ENCODE results near the gene ADA.
"Not testable (repeated sequence)": the region's sequence is repeated elsewhere in the genome, so short reads cannot be mapped to it uniquely, and the experiment has no call there.

Gene ADA

DNA sequence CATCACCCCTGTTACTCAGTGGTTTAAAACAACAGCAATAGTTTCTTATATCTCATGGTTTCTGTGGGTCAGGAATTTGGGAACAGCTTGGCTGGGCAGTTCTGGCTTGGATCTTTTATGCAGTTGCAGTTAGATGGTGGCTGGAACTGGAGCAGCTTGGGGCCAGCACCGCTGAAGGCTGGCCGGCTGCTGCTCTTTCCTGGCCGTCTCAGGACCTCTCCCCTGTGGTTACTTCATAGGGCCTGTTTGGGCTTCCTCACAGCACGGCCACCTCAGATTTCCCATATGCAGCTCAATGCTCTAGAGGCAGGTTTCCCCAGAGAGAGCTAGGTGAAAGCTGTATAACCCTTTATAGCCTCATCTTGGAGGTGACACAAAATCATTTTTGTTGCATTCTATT lies 53.6 kb downstream of the ADA start:
- no peak for DNase-seq

DNA sequence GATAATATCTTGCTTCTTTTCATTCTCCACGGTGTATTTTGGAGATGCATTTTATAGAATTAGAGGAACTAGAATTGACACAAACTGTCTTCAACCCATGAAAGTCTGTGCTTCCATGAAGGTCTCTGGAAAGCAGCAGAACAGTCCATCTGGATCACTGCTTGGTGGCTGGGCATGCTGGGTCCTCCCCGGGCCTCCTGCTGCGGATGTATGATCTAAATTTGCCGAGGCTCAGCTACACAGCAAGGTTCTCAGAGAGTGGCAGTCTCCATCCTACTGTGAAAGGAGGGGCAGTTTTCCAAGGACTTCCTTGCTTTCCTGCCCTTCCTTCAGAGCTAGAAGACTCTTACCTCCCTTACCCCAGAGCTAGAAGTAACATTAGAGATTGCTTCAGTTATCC lies 54.0 kb downstream of the ADA start:
- DNase-seq: no peak

DNA sequence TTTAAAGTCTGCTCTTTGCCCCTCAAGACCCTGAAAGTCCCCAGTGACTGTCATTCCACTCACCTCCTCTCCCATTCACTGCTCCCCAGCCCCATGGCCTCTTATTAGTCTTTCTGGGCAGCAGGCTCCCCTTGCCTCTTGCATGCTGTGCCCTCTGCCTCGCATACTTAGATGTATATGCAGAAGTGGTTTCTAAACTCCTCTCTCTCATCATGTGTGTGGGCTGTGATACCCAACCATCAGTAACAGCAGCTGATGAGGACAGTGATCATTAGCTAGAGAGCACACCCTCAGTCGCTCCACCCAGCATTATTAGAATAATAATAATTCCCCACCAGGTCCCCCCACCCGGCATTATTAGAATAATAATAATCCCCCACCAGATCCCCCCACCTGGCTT lies 54.6 kb downstream of the ADA start:
- no peak for DNase-seq

DNA sequence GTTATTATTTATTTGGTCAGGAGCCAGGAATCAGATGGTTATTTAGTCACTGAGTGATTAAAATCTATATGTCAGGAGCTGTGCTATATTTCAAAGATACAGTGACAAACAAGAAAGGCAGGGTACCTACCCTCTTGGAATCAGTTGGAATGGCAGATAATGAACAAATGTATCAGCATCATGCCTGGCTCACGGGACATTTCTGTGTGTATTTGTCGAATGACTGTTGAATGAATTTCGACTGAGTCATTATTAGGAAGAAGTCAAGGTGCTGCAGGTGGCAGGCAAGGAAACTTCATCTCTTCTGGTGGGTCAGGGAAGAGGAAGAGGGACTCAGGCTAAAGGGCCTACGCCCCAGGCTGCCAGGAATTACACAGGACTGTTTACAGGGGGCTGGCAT lies 55.5 kb downstream of the ADA start:
- no peak for DNase-seq

GRCh38 chr20:44594730-44595129 lies 56.8 kb downstream of the ADA start:
- no peak for DNase-seq

- no peak for DNase-seq
These were observed 57.7 kb downstream of the ADA start for GRCh38 chr20:44593751-44594150.

DNA sequence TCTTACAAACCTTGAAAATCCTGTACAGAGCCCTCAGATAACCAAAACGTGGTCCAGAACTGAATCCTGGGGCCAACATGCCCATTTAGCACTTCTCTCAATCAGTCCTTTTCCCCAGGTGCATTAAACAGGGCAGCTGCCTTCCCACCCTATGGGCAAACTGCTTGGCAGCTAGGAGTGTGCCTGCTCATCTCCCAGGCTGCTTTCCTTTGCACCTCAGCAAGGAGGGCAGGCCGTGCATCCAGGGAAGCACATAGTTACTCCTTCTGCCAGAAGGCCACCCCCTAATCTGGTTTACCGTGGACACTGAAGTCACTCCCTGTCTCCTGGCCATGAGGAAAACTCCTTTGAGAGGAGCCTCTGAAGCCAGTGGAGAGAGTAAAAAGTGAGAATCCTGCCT lies 59.1 kb downstream of the ADA start:
- DNase-seq: no peak

- DNase-seq: no peak
These were observed 60.3 kb downstream of the ADA start for GRCh38 chr20:44590980-44591778.

GRCh38 chr20:44589537-44589936 lies 62.0 kb downstream of the ADA start:
- DNase-seq: no peak

DNA sequence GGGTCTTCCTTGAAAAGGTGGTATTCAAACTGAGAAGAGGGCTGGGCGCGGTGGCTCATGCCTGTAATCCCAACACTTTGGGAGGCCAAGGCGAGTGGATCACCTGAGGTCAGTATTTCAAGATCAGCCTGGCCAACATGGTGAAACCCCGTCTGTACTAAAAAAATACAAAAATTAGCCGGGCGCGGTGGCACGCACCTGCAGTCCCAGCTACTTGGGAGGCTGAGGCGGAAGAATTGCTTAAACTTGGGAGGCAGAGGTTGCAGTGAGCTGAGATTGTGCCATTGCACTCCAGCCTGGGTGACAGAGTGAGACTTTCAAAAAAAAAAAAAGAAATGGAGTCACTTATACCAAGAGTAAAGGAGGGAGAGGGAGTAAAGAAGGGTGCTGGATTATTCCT lies 63.2 kb downstream of the ADA start:
- DNase-seq: not testable (repeated sequence)

DNA sequence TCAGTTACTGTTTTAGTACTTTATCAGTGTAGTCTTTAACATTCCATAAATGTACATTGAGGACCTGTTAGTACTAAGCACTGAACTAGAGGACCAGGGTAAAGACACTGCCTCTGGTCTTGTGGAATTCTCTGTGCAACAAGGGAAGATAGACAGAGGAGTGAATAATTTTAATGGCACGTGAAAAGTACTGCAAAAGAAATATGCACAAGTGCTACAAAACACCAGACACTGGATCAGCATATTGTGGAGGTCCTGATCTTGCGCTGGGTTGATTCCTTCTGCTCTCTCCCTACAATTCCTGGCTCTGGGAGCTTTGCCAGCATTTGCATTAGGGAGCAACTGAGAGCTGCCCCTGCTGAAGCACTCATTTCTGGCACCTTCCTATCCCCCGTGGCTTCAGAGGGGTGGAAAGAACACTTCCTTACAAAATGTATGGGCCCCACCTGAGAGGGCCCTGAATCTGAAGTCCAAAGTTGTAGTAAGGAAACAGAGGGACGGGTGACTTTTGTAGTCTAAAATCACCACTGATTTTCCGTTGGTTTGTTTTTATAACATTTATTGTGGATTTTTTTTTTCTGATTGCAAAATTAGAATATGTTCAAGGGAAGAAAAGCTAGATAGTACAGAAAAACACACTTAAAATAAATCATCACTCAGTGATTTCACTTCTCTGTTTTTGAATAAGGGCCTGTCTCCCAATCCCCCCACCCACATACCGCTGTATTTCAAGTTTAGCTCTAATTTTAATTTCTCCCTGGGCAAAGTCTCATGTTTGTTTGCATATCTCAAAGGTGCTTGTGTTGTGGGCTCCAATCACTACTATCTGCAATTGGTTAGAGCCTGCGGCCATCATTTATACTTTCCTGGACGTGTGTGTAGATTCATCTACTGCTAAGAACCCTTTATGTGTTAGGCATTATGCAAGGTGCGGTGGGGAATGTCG lies 64.2 kb downstream of the ADA start:
- no peak for DNase-seq

GRCh38 chr20:44586289-44586911 lies 65.1 kb downstream of the ADA start:
- DNase-seq: no peak

- DNase-seq: no peak
These were observed 66.2 kb downstream of the ADA start for GRCh38 chr20:44585057-44585963.

GRCh38 chr20:44584162-44584561 lies 67.3 kb downstream of the ADA start:
- DNase-seq: no peak

DNA sequence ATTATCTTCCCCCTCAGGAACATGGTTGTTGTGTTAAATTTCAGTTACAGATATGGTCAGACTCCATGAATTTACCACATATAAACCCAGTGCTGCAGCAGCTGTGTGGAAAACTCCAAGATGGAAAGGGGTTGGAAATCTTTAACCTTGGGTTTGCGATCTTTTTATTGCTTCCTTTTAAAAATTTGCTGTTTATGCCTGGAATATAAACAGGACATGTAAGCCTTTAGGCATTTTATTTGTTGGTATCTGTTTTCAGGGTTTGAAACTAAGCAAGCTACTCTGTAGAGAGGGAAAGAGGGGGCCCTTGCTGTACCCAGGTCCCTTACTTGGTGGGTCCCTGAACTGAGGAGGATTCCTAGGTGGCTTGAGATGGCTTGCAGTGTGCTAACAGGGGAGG lies 68.3 kb downstream of the ADA start:
- no peak for DNase-seq

GRCh38 chr20:44582311-44583025 lies 69.0 kb downstream of the ADA start, which contains the start of gene PKIG:
Gene PKIG (plus strand): TSS chr20:44582579. CDS start chr20:44614557, 31,978 bp downstream.
- no peak for DNase-seq

GRCh38 chr20:44581515-44581914 lies 70.0 kb downstream of the ADA start:
- DNase-seq: no peak

- DNase-seq: no peak
These were observed 70.8 kb downstream of the ADA start for GRCh38 chr20:44580581-44581268.

- DNase-seq: no peak
These were observed 72.0 kb downstream of the ADA start for GRCh38 chr20:44579313-44580081.

DNA sequence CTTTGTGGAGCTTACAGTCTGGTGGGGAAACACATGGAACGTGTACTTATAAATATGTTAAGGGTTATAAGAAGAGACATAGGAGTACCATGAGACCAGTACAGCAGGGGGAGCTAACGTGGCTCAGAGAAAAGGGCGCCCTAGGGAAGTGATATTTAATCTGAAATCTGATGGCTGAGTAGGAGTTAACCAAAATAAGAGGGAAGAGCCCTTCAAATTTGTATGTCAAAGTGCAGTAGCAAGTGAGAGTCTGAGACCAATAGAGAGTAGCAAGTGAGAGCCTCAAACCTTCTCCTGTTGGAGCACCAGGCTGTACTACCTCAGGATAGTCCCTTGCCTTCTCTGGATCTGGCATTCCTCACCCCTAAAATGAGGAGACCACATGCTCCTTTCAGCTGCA lies 75.2 kb downstream of the ADA start:
- peak in 1 of 6 experiments; percentile 7 for DNase-seq

Measured in stimulated activated naive CD4-positive, alpha-beta T cell (primary cell).